ENCODE data around the gene KIF12. TPM values are rescaled to one million over a fixed set of nuclear protein-coding genes. Genes with fewer than 3 reads are reported as not detected.
"Not testable (repeated sequence)": the region's sequence is repeated elsewhere in the genome, so short reads cannot be mapped to it uniquely, and the experiment has no call there.

KIF12 gene
- polyA plus RNA-seq, 4 donors, result 156 to 211 (median 169) TPM

DNA sequence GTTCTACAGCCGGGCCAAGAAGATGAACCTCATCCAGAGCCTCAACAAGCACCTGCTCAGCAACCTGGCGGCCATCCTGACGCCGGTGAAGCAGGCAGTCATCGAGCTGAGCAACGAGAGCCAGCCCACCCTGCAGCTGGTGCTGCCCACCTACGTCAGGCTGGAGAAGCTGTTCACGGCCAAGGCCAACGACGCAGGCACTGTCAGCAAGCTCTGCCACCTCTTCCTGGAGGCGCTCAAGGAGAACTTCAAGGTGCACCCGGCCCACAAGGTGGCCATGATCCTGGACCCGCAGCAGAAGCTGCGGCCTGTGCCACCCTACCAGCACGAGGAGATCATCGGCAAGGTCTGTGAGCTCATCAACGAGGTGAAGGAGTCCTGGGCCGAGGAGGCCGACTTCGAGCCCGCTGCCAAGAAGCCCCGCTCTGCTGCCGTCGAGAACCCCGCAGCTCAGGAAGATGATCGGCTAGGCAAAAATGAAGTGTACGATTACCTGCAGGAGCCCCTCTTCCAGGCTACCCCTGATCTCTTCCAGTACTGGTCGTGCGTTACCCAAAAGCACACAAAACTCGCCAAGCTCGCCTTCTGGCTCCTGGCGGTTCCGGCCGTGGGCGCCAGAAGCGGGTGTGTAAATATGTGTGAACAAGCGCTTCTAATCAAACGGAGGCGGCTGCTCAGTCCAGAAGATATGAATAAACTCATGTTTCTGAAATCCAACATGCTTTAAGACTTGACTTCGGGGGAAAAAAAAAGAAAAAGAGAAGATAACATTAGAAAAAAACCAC is 49.5 kb downstream of the KIF12 start:
- DNase-seq (ENCODE audit: low read depth in 4 of 4, low spot score in 3 of 4), result no peak

DNA sequence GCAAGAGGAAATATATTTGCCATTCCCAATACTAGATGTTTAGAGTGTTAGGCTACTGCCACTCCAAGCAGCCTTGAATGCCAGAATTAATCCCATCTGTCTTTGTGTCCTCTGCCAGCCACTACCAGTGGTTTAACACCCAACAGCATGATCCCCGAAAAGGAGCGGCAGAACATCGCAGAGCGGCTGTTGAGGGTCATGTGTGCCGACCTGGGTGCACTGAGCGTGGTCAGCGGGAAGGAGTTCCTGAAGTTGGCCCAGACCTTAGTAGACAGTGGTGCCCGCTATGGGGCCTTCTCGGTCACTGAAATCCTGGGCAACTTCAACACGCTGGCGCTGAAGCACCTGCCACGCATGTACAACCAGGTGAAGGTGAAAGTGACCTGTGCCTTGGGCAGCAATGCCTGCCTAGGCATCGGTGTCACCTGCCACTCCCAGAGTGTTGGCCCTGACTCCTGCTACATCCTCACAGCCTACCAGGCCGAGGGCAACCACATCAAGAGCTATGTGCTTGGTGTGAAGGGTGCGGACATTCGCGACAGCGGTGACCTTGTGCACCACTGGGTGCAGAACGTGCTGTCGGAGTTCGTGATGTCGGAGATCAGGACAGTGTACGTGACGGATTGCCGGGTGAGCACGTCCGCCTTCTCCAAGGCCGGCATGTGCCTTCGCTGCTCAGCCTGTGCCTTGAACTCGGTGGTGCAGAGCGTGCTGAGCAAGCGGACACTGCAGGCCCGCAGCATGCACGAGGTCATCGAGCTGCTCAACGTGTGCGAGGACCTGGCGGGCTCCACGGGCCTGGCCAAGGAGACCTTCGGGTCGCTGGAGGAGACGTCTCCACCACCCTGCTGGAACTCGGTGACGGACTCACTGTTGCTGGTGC is 50.3 kb downstream of the KIF12 start:
- no peak for DNase-seq (ENCODE audit: low read depth in 4 of 4, low spot score in 3 of 4)

DNA sequence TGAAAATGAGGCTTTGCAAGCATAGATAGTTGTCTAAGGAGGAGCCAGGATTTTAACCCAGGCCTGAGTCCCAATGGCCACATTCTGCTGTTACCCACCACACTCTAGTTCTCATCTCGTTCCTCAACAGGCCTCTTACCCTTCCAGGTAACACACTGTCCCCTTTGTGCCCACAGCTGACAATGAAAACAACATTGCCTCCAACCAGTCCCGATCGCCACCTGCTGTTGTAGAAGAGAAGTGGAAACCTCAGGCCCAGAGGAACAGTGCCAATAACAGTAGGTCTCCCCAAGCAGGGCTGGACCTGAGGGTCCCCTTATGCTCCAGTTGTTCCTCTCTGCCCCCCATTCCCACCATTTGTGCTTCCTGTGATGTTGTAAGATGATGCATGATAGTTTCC is 51.4 kb downstream of the KIF12 start:
- DNase-seq (ENCODE audit: low read depth in 4 of 4, low spot score in 3 of 4), result no peak

DNA sequence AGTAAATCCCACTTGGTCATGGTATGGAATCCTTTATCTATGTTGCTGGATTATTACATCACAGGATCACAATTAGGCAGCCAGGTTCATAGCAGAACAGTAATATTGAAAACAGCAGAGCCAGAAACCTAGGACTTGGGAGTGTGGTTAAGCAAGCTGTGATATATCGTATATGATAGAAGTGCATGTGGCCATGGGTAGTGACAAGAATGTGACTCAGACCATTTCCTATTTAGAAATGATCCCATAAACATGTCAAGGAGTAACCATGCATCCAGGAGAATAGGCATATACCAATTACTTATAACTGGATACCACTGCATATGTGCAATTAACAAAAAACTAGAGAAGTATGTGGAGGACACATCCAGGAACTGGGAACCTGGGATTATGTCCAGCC is 52.2 kb downstream of the KIF12 start:
- DNase-seq (ENCODE audit: low read depth in 4 of 4, low spot score in 3 of 4), result no peak

DNA sequence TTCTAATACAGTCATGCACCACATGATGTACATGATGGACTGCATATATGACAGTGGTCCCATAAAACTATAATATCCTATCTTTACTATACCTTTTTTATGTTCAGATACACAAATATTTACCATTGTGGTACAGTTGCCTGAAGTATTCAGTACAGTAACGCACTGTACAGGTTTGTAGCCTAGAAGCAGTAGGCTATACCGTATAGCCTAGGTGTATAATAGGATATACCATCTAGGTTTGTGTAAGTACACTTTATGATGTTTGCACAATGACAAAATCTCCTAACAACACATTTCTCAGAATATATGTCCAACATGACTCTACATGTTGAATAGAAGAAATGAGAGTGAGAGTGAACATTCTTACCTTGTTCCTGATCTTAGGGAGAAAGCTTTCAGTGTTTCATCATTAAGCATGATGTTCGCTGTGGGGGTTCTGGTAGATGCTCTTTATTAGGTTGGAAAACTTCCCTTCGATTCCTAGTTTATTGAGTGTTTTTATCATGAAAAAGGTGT is 52.8 kb downstream of the KIF12 start:
- no peak for DNase-seq (ENCODE audit: low read depth in 4 of 4, low spot score in 3 of 4)

DNA sequence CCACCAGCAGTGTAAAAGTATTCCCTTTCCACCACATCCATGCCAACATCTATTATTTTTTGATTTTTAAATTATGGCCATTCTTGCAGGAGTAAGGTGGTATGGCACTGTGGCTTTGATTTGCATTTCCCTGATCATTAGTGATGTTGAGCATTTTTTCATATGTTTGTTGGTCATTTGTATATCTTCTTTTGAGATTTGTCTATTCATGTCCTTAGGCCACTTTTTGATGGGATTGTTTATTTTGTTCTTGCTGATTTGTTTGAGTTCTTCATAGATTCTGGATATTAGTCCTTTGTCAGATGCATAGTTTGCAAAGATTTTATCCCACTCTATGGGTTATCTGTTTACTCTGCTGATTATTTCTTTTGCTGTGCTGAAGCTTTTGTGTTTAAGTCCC is 55.4 kb downstream of the KIF12 start:
- DNase-seq (ENCODE audit: low read depth in 4 of 4, low spot score in 3 of 4), result not testable (repeated sequence)

Other genes with a start within 250 kb of the KIF12 start
- gene ZNF618, start 223.0 kb downstream of the KIF12 start, polyA plus RNA-seq (ENCODE audit: insufficient read length in 4 of 4), result 10 to 100 TPM; 40.2 to 43.4 (median 41.8) TPM
- 1 to 10 TPM; 1.2 to 2.2 (median 2.0) TPM for gene AMBP, start 21.0 kb downstream of the KIF12 start, polyA plus RNA-seq (ENCODE audit: insufficient read length in 4 of 4)
- gene COL27A1, start 56.2 kb upstream of the KIF12 start, polyA plus RNA-seq (ENCODE audit: insufficient read length in 4 of 4), result 10 to 100 TPM; 33.2 to 38.2 (median 35.9) TPM
- gene ORM1, start 223.8 kb upstream of the KIF12 start, polyA plus RNA-seq (ENCODE audit: insufficient read length in 4 of 4), result under 1 TPM in 2 of 4 donors, not detected in 2; 0.30 to 0.34 TPM
- under 1 TPM in 1 of 4 donors, not detected in 3; 0.17 TPM for gene ORM2, start 230.6 kb upstream of the KIF12 start, polyA plus RNA-seq (ENCODE audit: insufficient read length in 4 of 4)

Measured in right renal pelvis (tissue), 4 donors.